Middle frontal gyrus (tissue), 1 donor: ENCODE data around the gene IGSF21.

Experiments
- DNase-seq: peaks from one replicate; pipeline ENCODE4 v3.0.0-alpha.2; 2015; ENCODE audit warnings: low spot score; ENCODE audit errors: extremely low spot score

Gene IGSF21

GRCh38 chr1:18094096-18094495, 13.5 kb upstream of the IGSF21 start:
- DNase-seq, result no peak

GRCh38 chr1:18097206-18097605, 10.4 kb upstream of the IGSF21 start:
- no peak for DNase-seq

- DNase-seq, result no peak
Observed at GRCh38 chr1:18099026-18099425, 8.6 kb upstream of the IGSF21 start.

GRCh38 chr1:18100060-18100459, 7.5 kb upstream of the IGSF21 start:
- no peak for DNase-seq

DNA sequence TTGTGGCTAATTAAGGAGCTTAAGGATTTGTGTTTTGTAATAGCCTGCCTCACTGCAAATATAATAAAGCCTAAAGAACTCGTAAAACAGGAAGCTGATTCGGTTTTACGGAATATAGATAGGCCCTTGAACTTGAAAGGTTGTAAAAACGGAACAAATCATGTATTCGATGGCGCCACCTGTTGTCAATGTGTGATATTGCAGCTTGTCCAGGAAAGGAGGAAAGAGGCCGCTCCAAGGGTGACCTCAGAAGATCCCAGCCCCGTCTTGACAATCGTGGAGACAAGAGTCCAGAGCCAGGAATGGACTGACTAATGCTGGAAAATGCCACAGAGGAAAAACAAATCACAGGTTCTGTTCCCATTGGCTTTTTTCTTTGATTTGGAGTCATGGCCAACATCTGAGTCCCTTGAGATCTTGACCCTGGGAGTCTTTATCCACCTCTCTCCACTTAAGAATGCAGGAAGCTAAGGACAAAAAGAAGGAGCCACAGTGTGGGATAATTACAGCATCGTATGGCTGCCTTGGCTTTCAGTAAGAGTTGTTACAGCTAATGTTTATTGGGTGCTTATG, 7.0 kb upstream of the IGSF21 start:
- peak; percentile 88 for DNase-seq

GRCh38 chr1:18101508-18101907, 6.1 kb upstream of the IGSF21 start:
- DNase-seq, result no peak

DNA sequence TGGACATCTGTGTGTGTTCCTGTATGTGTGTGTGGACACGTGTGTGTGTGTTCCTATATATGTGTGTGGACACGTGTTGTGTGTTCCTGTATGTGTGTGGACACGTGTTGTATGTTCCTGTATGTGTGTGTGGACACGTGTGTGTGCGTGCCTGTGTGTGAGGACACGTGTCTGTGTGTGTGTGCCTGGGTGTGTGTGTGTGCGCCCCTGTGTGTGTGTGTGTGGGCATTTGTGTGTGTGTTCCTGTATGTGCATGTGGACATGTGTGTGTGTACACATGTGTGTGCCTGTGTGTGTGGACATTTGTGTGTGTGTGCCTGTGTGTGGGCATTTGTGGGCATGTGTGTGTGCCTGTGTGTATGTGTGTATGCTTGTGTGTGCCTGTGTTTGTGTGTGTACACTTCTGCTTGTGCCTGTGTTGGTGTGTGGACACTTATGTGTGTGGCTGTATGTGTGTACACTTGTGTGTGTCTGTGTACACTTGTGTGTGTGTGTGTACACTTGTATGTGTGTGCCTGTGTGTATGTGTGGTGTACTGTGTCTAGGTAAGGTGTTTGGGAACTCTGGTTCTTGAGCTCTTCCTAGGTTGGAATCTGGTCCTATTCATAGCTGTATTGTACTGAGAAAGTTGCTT, 3.7 kb upstream of the IGSF21 start:
- no peak for DNase-seq

GRCh38 chr1:18104546-18105100, 3.0 kb upstream of the IGSF21 start:
- DNase-seq, result no peak

- no peak for DNase-seq
Observed at GRCh38 chr1:18105196-18105595, 2.4 kb upstream of the IGSF21 start.

DNA sequence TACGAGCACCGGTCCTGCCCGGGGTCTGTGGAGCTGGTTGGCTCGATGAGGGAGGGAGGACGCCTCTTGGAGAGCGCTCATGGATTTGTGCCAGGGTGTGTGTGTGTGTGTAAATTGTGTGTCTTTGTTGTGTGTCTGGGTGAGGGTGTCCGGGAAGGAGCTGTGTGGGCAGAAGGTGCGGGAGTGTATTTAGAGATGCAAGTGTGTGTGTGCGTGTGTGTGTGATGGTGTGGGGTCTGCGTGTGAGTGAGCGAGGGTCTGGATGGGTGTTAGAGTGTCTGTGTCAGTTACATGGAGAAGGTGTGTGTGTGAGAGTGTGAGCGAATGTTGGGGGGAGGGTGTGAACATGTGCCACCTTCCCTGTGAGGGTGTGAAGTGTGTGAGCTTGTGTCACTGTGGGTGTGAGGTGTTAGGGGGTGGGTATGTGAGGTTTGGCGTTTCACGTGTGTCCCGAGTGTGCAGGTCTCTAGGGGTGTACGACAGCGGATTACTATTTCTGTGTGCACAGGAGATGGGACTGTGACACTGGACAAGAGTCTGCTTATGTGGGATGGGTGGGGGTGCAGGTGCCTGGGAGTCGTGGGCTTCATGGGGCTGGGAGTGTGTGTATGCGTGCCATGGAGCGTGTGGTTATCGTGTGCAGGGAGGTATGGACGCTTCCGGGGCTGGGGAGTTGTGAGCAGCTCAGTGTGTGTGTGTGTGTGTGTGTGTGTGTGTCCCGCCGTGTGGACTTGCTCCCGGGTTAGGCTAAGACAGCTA, 880 bp downstream of the IGSF21 start:
- DNase-seq, result no peak

GRCh38 chr1:18109058-18109755, 1.6 kb downstream of the IGSF21 start:
- no peak for DNase-seq

DNA sequence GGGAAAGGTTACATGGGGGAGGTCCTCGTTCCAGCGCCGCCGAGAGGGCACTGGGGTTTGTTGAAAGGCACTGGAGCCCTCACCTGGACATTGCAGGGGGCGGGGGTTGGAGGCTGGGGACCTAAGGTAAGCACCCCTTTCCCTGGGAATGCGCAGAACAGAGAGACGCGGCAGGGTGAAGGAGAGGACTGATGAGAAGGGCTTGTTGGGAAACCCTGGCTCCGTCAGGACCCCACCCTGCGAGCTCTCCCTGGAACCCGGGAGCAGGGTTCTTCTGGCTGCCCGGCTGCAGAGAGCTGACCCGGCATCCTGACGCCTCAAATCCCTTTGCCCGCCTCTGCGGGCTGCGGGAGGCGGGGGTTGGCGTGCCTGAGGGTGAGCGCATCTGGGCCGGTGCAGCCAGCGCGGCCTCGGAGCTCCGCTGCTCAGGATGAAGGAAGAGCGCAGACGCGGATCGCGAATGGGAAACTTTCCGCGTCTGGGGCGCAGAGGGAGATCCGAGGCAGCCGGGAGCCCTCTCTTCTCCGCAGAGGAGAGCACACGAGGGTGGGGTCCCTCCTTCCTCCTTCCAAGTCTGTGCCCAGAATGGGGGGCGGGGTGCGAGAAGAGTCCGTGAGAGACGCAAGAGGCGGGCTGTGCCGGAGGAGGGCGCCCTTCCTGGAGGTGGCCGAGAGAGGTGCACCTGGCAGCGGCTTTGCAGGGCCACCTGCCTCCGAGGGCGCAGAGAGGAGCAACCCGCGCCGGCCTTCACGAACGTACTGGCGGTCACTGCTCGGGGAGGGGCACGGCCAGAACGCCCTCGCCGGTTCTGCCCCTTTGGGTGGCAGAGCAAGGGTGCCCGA, 2.4 kb downstream of the IGSF21 start:
- DNase-seq, result no peak

DNA sequence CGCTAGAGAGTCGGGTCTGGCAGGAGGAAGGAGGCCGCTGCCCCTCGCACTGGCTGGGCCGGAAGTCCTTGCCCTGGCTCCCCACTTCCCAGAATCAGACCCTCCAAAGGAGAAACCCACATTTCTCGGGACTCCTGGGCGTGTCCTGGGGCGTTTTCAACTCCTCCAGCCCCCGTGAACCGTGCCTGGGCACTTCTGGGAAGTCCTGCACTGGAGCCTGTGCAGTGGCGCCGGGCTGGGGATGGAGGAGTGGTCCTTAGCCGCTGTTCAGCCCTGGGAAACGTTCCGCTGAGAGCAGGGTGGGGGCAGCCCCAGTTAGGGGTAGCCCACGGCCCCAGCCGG, 3.0 kb downstream of the IGSF21 start:
- DNase-seq, result no peak

- DNase-seq, result no peak
Observed at GRCh38 chr1:18110968-18111367, 3.4 kb downstream of the IGSF21 start.

GRCh38 chr1:18111605-18112297, 4.2 kb downstream of the IGSF21 start:
- DNase-seq, result no peak

- no peak for DNase-seq
Observed at GRCh38 chr1:18112611-18113010, 5.0 kb downstream of the IGSF21 start.

- DNase-seq, result no peak
Observed at GRCh38 chr1:18114726-18115410, 7.3 kb downstream of the IGSF21 start.

- no peak for DNase-seq
Observed at GRCh38 chr1:18116777-18117176, 9.2 kb downstream of the IGSF21 start.

DNA sequence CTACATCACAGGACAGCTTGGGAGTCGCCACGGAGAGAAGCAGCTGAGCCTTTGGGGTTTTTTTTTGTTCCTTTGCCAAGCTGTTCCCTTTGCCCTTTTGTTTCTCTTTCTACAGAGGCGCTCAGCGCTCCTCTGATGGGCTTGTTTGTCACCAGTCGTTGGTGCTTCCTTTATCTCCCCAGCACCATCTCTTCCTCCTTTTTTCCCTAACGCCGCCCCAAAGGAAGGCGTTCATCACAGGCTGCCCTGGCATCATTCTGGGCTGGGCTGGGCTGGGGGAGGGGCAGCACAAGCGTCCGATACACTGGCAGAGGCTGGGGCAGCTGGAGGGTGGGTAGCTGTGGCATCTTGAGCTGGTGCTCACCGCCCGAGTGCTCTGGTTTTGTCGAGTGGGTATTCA, 10.5 kb downstream of the IGSF21 start:
- no peak for DNase-seq

DNA sequence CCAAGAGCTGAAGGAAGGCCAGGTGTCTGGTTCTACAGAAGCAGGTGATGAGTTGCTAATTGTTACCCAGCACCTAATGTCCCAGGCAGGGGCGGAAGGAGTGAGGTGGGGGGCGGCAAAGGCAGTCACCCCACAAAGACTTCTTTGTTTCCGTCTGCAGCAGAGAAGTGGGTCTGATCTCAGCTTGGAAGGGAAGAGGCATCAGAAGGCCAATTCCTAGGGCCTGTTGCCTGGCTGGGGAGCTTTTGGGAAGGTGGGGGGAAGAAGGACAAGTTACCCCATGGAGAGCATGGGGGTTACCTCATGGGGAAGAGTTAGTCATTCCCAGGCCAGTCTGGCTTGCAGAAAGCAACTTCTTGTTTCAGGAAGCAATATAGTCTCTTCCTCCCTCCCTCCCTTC, 10.9 kb downstream of the IGSF21 start:
- no peak for DNase-seq
